ENCODE results near the gene CELF5.

GRCh38 chr19:3251229-3251628 lies 26.8 kb downstream of the CELF5 start:
- TF ChIP-seq CTCF (conservative IDR thresholded peaks at IDR 0.05; ENCODE audit: low read length): no peak
- TF ChIP-seq EZH2phosphoT487 (IDR thresholded peaks at IDR 0.05; ENCODE audit: borderline replicate concordance, low read depth, low read length): no peak

Measured in OCI-LY7 (cell line).